HepG2 (cell line): ENCODE results near the gene PBX4. TPM values are rescaled to one million over a fixed set of nuclear protein-coding genes. Genes with fewer than 3 reads are reported as not detected.

Source experiments
- CHCHD3 ChIP-seq: sonication (generic); formaldehyde crosslinking; IDR thresholded peaks from 2 replicates; pipeline ENCODE4 v1.8.0; 2022; ENCODE audit warnings: mild to moderate bottlenecking, missing genetic modification reagents, moderate library complexity
- CHD2 ChIP-seq: IDR thresholded peaks from 2 replicates; pipeline ENCODE4 v1.6.1; 2011; ENCODE audit warnings: low read depth, low read length, improper control_type of control experiment
- DNMT1 ChIP-seq: sonication (generic); formaldehyde crosslinking; IDR thresholded peaks from 2 replicates; pipeline ENCODE4 v1.5.1; 2020; ENCODE audit warnings: mild to moderate bottlenecking, missing genetic modification reagents
- HES4 ChIP-seq: sonication (generic); formaldehyde crosslinking; IDR thresholded peaks from 2 replicates; pipeline ENCODE4 v1.9.0; 2021; ENCODE audit warnings: mild to moderate bottlenecking, missing genetic modification reagents, borderline replicate concordance
- LCORL ChIP-seq, 2 experiments: fragments of 450-650 bp in 1 of 2; sonication (generic) in 1 of 2; formaldehyde crosslinking in 1 of 2; IDR thresholded peaks; 2 replicates each; pipeline versions ENCODE4 v1.5.0 to v1.6.1; 2017 to 2020; ENCODE audit warnings: antibody characterized with exemption in 1 of 2, missing genetic modification reagents in 1 of 2
- NFRKB ChIP-seq: fragments of 450-650 bp; IDR thresholded peaks from 2 replicates; pipeline ENCODE4 v1.6.1; 2017
- PRMT3 ChIP-seq: sonication (generic); formaldehyde crosslinking; IDR thresholded peaks from 2 replicates; pipeline ENCODE4 v1.8.1; 2022; ENCODE audit warnings: low read depth, mild to moderate bottlenecking, moderate library complexity, missing genetic modification reagents, borderline replicate concordance
- SIN3B ChIP-seq: fragments of 150-350 bp; IDR thresholded peaks from 2 replicates; pipeline ENCODE4 v1.6.1; 2014; ENCODE audit warnings: low read length
- SP140L ChIP-seq: sonication (generic); formaldehyde crosslinking; IDR thresholded peaks from 2 replicates; pipeline ENCODE4 v1.4.0; 2020; ENCODE audit warnings: missing genetic modification reagents, borderline replicate concordance
- ZBTB25 ChIP-seq: IDR thresholded peaks from 2 replicates; pipeline ENCODE4 v1.6.1; 2018; ENCODE audit warnings: missing genetic modification reagents
- ZNF138 ChIP-seq: sonication (generic); formaldehyde crosslinking; IDR thresholded peaks from 2 replicates; pipeline ENCODE4 v1.5.0; 2020; ENCODE audit warnings: mild to moderate bottlenecking, low read depth, missing genetic modification reagents
- ZNF180 ChIP-seq: sonication (generic); formaldehyde crosslinking; IDR thresholded peaks from 2 replicates; pipeline ENCODE4 v1.4.0; 2020; ENCODE audit warnings: low read depth, missing genetic modification reagents, borderline replicate concordance
- ZNF687 ChIP-seq: sonication (generic); formaldehyde crosslinking; IDR thresholded peaks from 2 replicates; pipeline ENCODE4 v1.5.1; 2020; ENCODE audit warnings: mild to moderate bottlenecking, missing genetic modification reagents, moderate library complexity
- ZNF703 ChIP-seq: sonication (generic); formaldehyde crosslinking; IDR thresholded peaks from 2 replicates; pipeline ENCODE4 v1.5.1; 2020; ENCODE audit warnings: missing genetic modification reagents, mild to moderate bottlenecking, moderate library complexity, borderline replicate concordance
- ZNF775 ChIP-seq: sonication (generic); formaldehyde crosslinking; IDR thresholded peaks from 2 replicates; pipeline ENCODE4 v1.4.0; 2020; ENCODE audit warnings: missing genetic modification reagents, mild to moderate bottlenecking, moderate library complexity, borderline replicate concordance
- ZNF782 ChIP-seq: sonication (generic); formaldehyde crosslinking; IDR thresholded peaks from 2 replicates; pipeline ENCODE4 v1.4.0; 2020; ENCODE audit warnings: missing genetic modification reagents, mild to moderate bottlenecking, borderline replicate concordance
- ZSCAN30 ChIP-seq: sonication (generic); formaldehyde crosslinking; IDR thresholded peaks from 2 replicates; pipeline ENCODE4 v1.5.0; 2020; ENCODE audit warnings: mild to moderate bottlenecking, missing genetic modification reagents
- polyA plus RNA-seq, 8 experiments: library from polyadenylated mRNA; depleted of rRNA in 3 of 8; stranded (reverse) in 7 of 8; unstranded in 1 of 8; fragments of >200 nt; fragmentation: Illumina TruSeq in 4 of 8; extraction: Trizol in 4 of 8; gene quantifications; 2 replicates each; pipeline versions ENCODE4 v1.2.1 to v1.2.3, GENCODE V29; 2011 to 2016; ENCODE audit warnings: low read depth in 4 of 8, missing spikeins in 1 of 8, mixed read lengths in 1 of 8; ENCODE audit not compliant: insufficient read depth in 1 of 8
- total RNA-seq, 5 experiments: library from RNA; depleted of rRNA; stranded (reverse); fragments of >200 nt; fragmentation: Illumina TruSeq; extraction: Trizol; gene quantifications; 2 replicates each; pipeline ENCODE4 v1.2.3, GENCODE V29; 2016; ENCODE audit warnings: low read depth in 1 of 5
- TF ChIP-seq, protein P1 (sequence below): sonication (generic); formaldehyde crosslinking; IDR thresholded peaks from 2 replicates; pipeline ENCODE4 v1.4.0; 2020; ENCODE audit warnings: missing genetic modification reagents
- TF ChIP-seq, protein P2 (sequence below): sonication (generic); formaldehyde crosslinking; IDR thresholded peaks from 2 replicates; pipeline ENCODE4 v1.9.0; 2022; ENCODE audit warnings: missing genetic modification reagents, mild to moderate bottlenecking, borderline replicate concordance

Gene PBX4
- total and polyA plus RNA-seq, 2 of the 13 experiments (the other 11 are each of a cell fraction or from before 2014, with no cell fraction given) = not detected

GRCh38 chr19:19663256-19664120, 45.0 kb upstream of the PBX4 start, which contains the start of gene ATP13A1 (continued):
- TF ChIP-seq ZBTB25 (CRISPR knock-in tag) (peak; percentile 52; the same call in 1 of the 2 replicates), PRMT3 (no peak), ZNF138 (CRISPR knock-in tag) (no peak), ZNF687 (CRISPR knock-in tag) (peak; percentile 73), ZNF775 (CRISPR knock-in tag) (no peak), ZNF180 (0 out of 2 replicates have a peak, but pooled peaks have one; percentile 57), NFRKB (peak; percentile 98), LCORL (IDR thresholded peaks at IDR 0.05) (no peak), LCORL (CRISPR knock-in tag; IDR thresholded peaks at IDR 0.05) (peak; percentile 45; the same call in 1 of the 2 replicates), CHD2 (peak; percentile 13; the same call in 1 of the 2 replicates), DNMT1 (CRISPR knock-in tag) (0 out of 2 replicates have a peak, but pooled peaks have one; percentile 9), CHCHD3 (no peak), HES4 (CRISPR knock-in tag) (0 out of 2 replicates have a peak, but pooled peaks have one; percentile 47), ZNF782 (CRISPR knock-in tag) (no peak), ZNF703 (CRISPR knock-in tag) (no peak), SP140L (CRISPR knock-in tag) (no peak), SIN3B (peak; percentile 68; the same call in 1 of the 2 replicates), ZSCAN30 (CRISPR knock-in tag) (no peak)
- TF ChIP-seq, protein P1, sequence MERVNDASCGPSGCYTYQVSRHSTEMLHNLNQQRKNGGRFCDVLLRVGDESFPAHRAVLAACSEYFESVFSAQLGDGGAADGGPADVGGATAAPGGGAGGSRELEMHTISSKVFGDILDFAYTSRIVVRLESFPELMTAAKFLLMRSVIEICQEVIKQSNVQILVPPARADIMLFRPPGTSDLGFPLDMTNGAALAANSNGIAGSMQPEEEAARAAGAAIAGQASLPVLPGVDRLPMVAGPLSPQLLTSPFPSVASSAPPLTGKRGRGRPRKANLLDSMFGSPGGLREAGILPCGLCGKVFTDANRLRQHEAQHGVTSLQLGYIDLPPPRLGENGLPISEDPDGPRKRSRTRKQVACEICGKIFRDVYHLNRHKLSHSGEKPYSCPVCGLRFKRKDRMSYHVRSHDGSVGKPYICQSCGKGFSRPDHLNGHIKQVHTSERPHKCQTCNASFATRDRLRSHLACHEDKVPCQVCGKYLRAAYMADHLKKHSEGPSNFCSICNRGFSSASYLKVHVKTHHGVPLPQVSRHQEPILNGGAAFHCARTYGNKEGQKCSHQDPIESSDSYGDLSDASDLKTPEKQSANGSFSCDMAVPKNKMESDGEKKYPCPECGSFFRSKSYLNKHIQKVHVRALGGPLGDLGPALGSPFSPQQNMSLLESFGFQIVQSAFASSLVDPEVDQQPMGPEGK (CRISPR knock-in tag) = no peak; the same call in 1 of the 2 replicates
- TF ChIP-seq, protein P2, sequence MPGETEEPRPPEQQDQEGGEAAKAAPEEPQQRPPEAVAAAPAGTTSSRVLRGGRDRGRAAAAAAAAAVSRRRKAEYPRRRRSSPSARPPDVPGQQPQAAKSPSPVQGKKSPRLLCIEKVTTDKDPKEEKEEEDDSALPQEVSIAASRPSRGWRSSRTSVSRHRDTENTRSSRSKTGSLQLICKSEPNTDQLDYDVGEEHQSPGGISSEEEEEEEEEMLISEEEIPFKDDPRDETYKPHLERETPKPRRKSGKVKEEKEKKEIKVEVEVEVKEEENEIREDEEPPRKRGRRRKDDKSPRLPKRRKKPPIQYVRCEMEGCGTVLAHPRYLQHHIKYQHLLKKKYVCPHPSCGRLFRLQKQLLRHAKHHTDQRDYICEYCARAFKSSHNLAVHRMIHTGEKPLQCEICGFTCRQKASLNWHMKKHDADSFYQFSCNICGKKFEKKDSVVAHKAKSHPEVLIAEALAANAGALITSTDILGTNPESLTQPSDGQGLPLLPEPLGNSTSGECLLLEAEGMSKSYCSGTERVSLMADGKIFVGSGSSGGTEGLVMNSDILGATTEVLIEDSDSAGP = peak; percentile 53
